GM18526 (cell line): ENCODE data around the gene MAN1A1.

Source experiments
- POLR2A ChIP-seq: IDR thresholded peaks from 3 replicates; pipeline ENCODE4 v1.6.1; 2011; ENCODE audit not compliant: insufficient read length; ENCODE audit errors: extremely low read depth

The MAN1A1 gene

GRCh38 chr6:119173249-119174084 lies 176.1 kb downstream of the MAN1A1 start:
- no peak for TF ChIP-seq POLR2A

GRCh38 chr6:119172824-119173223 lies 176.7 kb downstream of the MAN1A1 start:
- TF ChIP-seq POLR2A: no peak

- TF ChIP-seq POLR2A: no peak
Observed at GRCh38 chr6:119171864-119172588, 177.5 kb downstream of the MAN1A1 start.

- no peak for TF ChIP-seq POLR2A
Observed at GRCh38 chr6:119171088-119171841, 178.3 kb downstream of the MAN1A1 start.

GRCh38 chr6:119170447-119171087 lies 179.0 kb downstream of the MAN1A1 start:
- no peak for TF ChIP-seq POLR2A

DNA sequence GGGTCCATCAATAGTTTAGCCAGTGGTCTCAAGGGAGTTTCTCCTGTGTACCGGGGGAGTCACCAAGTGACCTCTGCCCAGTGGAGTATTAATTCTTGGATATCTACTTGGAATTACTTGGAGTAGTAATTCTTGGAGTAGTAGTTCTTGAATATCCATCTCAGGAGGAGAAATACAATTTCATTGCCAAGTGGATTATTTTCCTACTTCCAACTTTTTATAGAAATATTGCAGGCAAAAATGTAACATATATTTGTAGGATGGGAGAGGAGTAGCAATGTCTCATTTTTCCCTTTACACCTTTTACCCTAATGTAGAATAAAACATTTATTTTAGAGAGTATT lies 179.5 kb downstream of the MAN1A1 start:
- TF ChIP-seq POLR2A: no peak

- no peak for TF ChIP-seq POLR2A
Observed at GRCh38 chr6:119166024-119166784, 183.4 kb downstream of the MAN1A1 start.

- no peak for TF ChIP-seq POLR2A
Observed at GRCh38 chr6:119163006-119163405, 186.6 kb downstream of the MAN1A1 start.

DNA sequence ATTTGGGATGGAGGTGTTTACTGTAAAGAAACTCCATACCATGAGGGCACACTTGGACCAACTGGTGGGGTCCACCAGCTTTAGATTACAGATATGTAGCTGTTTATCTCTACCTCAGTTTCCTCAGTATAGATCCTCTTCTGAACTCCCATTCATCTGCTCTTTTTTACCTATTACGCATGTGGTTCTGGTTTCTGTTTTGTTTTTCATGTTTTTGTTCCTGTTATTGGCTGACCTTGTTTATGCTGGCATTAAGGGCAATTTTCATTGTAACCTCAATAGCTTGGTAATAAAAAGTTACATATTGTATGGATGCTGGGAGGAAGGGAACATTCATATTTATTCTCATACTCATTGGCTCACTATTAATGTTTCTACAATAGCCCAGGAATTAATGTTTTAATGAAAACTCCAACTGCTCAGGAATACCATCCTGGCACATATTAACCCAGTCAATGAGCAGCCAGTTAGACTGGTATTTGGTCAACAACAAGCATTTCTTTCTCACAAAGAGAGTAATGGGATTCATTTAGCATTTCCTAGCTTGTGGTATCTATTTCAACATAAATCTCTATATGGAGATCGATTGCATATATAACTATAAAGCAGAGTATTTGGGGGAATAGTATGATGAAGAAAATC lies 187.3 kb downstream of the MAN1A1 start:
- no peak for TF ChIP-seq POLR2A

DNA sequence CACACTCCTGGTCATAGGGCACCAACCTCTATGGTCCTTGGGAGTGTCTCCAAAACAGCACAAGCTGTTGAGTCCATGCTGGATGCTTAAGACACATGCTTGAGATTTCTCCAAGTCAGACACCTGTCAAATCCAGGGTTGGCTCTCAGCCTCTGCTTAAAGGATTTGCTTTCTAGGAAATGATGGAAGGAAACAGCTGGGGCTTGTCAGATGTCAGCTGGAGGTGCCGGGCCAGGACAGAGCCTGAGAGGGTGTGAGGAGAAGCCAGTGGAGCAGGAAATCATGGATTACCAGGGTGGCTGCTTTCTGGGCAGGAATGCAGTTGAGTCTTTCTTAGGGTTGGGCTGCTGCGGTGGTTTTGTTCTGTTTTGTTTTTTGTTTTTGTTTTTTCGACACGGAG lies 188.1 kb downstream of the MAN1A1 start:
- TF ChIP-seq POLR2A: no peak

DNA sequence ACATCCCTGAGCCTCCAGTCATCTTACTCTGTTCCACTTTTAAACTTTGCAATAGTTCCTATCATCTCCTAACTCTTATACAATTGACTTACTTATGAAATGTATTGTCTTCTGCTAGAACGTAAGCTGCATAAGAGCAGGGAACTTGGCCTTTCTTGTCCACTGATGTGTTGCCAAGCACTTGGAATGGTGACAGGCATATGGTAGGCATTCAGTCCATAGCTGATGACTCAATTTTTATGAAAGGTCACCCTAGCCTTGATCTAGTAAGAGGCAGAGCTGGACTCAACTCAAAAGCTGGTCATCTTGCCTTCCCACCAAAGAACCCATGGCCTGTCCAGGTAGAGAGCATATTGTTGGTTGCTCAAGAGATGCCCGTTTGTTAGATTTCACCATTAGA lies 188.7 kb downstream of the MAN1A1 start:
- no peak for TF ChIP-seq POLR2A

GRCh38 chr6:119158057-119158848 lies 191.3 kb downstream of the MAN1A1 start:
- TF ChIP-seq POLR2A: no peak

- no peak for TF ChIP-seq POLR2A
Observed at GRCh38 chr6:119157506-119157815, 192.1 kb downstream of the MAN1A1 start.
